Cardiac fibroblast (primary cell): ENCODE measurements around the gene NAT16.

Experiments used
- DNase-seq, 2 donors: peaks; one replicate each; pipeline versions ENCODE4 v3.0.0 to v3.0.0-alpha.2; 2010; ENCODE audit warnings: low read depth in 2 of 2
- H3K4me3 ChIP-seq, 2 donors: replicated peaks in 1 of 2; 1 replicate in 1 of 2; 2 replicates in 1 of 2; pipeline ENCODE4 v1.5.1; 2011; ENCODE audit warnings: low read depth in 2 of 2, low read length in 2 of 2, mild to moderate bottlenecking in 2 of 2, moderate library complexity in 1 of 2
- TF ChIP-seq, protein P1 (sequence below): IDR thresholded peaks from one replicate; pipeline ENCODE4 v1.5.1; 2011; ENCODE audit warnings: low read depth, mild to moderate bottlenecking, low read length, inconsistent platforms

The NAT16 gene

GRCh38 chr7:101218236-101219125, 38.4 kb upstream of the NAT16 start:
- DNase-seq = peak; percentile 12 to 20
- TF ChIP-seq, protein P1, sequence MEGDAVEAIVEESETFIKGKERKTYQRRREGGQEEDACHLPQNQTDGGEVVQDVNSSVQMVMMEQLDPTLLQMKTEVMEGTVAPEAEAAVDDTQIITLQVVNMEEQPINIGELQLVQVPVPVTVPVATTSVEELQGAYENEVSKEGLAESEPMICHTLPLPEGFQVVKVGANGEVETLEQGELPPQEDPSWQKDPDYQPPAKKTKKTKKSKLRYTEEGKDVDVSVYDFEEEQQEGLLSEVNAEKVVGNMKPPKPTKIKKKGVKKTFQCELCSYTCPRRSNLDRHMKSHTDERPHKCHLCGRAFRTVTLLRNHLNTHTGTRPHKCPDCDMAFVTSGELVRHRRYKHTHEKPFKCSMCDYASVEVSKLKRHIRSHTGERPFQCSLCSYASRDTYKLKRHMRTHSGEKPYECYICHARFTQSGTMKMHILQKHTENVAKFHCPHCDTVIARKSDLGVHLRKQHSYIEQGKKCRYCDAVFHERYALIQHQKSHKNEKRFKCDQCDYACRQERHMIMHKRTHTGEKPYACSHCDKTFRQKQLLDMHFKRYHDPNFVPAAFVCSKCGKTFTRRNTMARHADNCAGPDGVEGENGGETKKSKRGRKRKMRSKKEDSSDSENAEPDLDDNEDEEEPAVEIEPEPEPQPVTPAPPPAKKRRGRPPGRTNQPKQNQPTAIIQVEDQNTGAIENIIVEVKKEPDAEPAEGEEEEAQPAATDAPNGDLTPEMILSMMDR = no peak
- peak overlapping the region; percentile 79 to 87 for H3K4me3 ChIP-seq

- TF ChIP-seq, protein P1 = no peak
- peak; percentile 98 to 99 for DNase-seq
- H3K4me3 ChIP-seq = peak within 1 kb of the TSS; percentile 79 to 87
Observed at GRCh38 chr7:101217388-101218235, 37.5 kb upstream of the NAT16 start, which contains the start of the genes PLOD3 and ZNHIT1. Gene PLOD3, minus strand, starts transcription at chr7:101217581. Its CDS starts 307 bp downstream, at chr7:101217274. Gene ZNHIT1, plus strand, starts transcription at chr7:101218165. Its CDS starts 31 bp downstream, at chr7:101218196.

DNA sequence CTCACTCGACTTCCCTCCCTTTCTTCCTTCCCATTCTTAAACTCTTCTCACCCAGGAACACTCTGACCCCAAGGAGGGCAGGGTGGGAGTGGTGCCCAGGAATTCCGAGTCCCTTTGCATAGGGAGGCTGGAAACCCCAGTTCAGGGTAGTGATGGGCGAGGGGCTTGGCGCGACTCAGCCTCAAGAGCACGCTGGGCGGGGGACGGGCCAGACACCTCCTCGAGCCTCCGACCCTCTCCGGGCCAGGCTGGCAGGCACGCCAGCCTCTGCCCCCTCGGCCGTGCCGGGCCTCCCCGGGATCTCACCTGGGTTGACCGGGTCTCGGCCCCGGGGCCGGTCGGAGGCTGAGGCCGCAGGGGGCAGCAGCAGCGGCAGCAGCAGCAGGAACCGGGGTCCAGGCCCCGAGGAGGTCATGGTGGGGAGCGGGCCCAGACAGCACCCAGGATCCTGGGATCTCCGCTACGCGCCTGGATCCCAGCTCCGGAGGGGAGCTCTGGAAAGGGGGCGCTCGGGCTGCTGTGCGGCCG, 36.8 kb upstream of the NAT16 start:
- H3K4me3 ChIP-seq = peak overlapping the region; percentile 79 to 87
- TF ChIP-seq, protein P1 = no peak
- no peak for DNase-seq

- peak; percentile 29 to 36 for DNase-seq
- H3K4me3 ChIP-seq = peak overlapping the region; percentile 79 to 87
- TF ChIP-seq, protein P1 = no peak
Observed at GRCh38 chr7:101216001-101216859, 36.1 kb upstream of the NAT16 start.

DNA sequence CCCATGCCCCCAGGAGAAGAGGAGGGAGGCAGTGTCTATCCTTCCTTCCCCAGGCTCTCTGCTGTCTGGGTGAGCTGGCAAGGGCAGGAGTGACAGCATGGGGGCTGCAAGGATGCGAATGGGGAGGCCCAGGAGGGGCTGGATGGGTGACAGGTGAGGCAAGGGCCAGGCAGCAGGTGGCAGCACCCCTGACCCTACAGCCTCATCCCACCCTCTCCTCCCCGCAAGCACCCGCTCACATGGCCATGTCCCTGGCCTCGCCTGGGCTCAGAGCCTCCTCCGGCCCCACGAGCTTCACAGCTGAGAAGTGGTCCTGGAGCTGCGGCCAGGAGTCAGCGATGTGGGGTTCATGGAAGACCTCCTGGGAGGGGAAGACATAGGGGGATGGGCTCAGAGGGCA, 31.9 kb upstream of the NAT16 start:
- H3K4me3 ChIP-seq = no peak overlapping the region
- TF ChIP-seq, protein P1 = no peak
- no peak for DNase-seq

DNA sequence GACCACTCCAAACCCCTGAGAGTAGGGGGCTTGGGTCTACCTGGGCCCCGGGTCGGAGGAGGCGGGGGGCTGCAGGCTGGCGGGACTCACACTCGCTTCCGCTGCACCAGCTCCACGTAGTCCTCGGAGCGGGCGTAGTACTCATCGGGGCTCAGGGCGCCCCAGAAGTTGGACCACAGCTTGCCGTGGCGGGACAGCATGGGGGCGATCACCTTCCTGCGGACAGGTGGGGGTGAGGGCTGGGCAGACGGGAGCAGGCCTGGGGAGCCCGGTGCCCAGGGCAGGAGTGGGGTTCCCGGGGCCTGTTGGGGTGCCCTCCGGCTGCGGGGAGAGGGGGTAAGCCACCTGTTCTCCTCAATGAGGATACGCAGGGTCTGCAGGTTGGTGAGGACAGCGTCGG, 31.4 kb upstream of the NAT16 start:
- DNase-seq = no peak
- TF ChIP-seq, protein P1 = no peak
- no peak overlapping the region for H3K4me3 ChIP-seq
